HG03103 (cell line): ENCODE data around the gene ZNF132.
"Not testable (repeated sequence)": the region's sequence is repeated elsewhere in the genome, so short reads cannot be mapped to it uniquely, and the experiment has no call there.

Experiments used
- ATAC-seq: cut with Tn5 transposase; IDR thresholded peaks from one replicate; pipeline ENCODE4 v1.9.1; 2021; ENCODE audit warnings: low read depth; ENCODE audit not compliant: unreplicated experiment

Gene ZNF132

DNA sequence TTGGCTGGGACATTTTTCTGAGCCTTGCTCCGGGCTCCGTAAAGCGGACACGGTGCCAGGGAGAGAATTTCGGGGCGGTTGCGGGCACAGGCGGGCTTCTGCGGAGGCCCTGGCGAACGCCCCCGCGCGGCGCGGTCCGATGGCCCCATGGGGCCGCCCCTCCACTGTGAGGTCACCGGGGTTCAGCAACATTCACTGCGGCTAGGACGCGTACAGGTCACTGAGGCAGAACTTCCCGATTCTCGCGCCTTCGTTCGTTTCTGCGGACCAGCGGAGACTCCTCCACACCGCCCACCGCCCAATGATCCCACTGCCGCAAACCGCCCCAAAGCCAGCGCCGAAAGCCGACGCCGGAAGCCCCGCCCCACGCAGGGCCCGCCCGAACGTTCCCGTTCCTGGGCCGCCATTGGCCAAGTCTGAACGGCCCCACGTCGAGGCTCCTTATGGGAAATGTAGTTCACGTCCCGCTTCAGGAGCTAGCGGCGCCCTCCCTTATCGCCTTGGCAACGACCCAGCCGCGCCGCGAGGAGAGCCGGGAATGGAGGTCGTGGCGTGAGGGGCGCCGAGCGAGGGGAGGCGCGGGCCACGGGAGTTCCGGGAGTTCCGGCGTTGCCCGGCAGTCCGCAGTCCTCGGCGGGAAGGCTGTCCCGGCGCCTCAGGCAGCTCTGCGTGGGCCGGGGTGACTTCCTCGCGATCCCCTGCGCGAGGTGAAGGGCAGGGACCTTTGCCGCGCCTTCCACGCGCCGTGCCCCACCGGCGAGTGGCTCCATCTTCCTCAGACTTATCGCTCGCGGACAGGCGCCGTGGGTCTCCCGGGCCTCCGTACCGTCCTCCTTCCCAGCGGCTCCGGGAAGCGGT, 31.6 kb downstream of the ZNF132 start, which contains the start of gene ZNF584:
Gene ZNF584 (plus strand): TSS at position 498 of the 858 bp plus-strand sequence. CDS start 499 bp downstream, outside the sequence.
- peak; percentile 93 for ATAC-seq

DNA sequence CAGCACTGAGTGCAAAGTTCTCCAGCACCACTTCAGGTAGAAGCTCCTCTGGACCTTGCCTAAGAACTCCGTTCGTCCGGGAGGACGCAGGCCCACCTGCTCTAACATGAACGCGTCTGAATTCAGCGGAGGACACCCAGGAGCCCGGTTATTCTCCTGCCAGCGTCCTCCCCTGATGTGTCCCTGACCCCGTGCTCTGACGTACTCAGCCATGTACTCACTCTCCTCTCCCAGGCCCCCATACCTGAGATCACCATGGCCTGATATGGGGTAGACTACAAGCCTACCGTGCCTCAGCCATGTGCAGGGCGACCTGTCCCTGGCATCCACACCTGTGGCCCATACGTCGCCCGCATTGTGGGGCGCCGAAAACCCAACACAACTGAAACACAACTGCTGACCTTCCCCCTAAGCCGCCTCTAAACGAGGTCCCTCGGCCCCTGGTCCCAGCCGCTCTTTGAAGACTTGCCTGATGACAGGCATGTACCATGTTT, 32.2 kb downstream of the ZNF132 start:
- no peak for ATAC-seq

DNA sequence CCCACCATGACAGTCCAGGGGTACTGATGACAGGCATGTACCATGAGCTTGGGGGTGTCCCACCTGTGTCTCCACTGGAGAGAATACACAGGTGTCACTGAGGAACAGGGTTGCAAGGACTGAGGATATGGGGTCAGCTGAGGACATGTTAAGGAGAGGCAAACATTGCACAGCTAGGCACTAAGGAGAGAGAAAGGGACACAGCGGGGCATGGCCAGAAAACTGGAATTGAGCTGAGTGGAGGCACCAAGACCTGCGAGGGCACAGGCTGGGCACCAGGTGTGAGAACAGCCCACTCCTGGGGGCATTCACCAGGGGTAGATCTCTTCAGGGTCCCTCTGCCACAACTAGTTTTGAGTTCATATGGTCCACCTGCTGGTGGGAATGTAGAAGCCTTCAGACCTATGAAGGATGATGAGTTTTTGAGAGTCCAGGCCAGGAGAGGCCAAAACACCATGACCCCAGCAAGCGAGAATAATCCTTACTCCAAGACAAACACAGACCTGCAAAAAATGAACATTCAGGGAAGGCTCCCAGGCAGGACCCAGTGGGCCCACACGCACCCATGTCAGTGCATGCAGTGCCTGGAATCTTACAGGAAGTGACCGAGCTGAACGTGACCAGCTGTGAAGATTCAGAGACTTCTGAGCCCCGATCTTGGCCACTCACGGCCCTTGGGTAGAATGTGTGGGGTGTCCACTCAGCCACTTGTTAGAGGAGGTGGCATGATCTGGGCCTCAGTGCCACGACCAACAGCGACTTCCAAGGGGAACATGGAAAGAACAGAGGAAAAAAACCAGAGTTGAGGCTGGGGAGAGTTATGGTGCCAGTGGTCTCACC, 32.9 kb downstream of the ZNF132 start:
- no peak for ATAC-seq

DNA sequence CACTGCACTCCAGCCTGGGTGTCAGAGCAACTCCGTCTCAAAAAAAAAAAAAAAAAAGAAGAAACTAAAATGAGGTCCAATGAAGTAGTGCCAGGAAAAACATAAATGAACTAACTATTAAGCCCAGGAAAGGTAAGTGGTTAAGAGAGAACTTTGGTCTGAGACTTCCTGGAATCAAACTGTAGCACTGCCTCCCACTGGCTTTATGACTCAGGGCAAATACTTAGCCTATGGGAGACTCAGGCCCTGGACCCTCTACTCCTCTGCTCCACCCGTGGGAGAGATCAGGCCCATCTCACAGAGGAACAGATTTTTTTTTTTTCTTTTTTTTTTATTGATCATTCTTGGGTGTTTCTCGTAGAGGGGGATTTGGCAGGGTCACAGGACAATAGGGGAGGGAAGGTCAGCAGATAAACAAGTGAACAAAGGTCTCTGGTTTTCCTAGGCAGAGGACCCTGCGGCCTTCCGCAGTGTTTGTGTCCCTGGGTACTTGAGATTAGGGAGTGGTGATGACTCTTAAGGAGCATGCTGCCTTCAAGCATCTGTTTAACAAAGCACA, 36.0 kb downstream of the ZNF132 start:
- not testable (repeated sequence) for ATAC-seq

DNA sequence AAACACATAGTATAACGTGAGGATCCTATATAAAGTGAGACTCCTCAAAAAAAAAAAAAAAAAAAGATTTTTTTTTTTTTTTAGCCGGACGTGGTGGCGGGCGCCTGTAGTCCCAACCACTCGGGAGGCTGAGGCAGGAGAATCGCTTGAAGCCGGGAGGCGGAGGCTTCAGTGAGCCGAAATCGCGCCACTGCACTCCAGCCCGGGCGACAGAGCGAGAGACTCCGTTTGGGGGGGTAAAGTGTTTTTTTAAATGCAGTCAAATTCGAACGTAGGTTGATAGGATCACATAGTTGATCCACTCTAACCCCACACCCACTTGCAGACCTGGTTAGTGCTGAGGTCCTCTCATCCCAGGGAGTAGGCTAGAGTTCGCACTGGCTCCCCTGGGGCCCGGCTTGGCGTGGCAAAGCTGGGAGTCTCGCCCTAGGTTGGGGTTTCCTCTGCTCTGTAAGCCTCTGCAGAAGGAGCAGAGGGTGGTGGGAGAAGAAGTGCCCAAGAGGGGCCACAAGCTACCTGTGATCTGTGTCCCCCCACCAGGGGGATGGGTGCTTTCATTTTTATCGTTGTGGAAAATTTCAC, 38.0 kb downstream of the ZNF132 start:
- ATAC-seq, result no peak

DNA sequence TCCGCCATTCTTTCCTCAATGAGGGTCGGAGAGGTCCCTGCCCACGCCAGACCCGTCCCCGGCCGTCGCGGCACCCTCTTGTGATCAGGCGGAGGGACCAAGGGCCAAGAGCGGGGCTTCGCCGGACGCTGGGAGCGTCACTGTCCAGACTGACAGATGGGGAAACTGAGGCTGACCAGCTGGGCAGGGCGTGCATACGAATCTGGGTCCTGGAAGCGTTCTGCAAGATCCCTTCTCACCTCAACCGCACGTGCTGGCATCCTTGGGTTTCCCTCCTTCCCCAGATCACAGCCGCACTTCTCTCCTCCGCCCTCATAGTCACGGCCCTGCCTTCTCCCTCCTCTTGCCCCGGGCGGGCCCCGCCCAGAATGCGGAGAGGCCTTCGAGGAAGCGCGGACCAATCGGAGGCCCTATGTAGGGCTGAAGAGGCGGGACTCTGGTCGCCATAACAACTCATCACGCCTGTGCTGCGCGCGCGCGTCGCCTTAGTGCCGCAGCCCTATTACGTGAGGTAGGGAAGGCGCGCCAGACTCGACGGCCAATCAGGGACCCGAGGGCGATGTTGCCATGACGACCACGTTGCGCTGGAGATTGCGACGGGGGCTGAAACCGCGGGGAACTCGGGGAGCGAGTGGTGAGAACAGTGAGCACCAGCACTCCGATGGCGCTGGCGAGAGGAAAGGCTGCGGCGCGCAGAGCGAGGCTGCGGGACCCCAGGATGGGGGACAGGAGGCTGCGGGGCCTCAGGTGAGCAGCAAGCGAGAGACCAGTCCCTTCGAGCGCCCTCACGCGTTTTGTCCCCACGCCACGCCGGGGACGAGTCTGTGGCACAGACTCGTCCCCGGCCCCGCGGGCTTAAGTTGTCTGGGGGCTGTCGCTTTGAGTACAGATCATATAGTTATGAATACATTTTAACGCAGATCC, 38.8 kb downstream of the ZNF132 start:
- ATAC-seq, result peak; percentile 98

DNA sequence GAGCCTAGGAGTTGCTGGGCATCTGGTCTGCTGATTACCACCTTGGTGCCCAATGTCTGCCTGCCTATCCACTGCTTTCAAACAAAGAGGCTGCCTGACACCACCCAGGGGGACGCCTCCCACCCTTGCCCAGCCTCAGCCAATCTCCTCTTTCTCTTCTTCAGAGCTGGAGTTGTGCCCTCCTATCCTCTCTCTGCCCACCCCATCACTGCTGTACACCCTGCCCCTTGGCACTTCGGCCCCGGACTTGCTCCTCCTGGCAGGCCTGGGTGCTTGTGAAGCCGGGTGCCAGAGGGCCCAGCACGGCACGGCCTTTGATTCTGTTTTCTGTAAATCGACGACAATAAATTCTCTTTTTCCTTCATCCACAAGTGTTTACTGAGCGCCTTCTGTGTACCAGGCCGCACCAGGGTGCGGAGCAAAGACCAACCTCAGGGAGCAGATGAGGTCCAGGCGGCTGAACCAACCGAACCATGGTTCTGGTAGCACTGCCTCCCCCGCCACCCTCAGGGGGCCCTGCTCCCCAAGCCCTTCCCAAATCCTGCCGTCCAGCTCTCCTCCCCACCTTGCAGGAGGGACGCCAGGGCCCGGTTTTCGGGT, 39.5 kb downstream of the ZNF132 start:
- no peak for ATAC-seq

DNA sequence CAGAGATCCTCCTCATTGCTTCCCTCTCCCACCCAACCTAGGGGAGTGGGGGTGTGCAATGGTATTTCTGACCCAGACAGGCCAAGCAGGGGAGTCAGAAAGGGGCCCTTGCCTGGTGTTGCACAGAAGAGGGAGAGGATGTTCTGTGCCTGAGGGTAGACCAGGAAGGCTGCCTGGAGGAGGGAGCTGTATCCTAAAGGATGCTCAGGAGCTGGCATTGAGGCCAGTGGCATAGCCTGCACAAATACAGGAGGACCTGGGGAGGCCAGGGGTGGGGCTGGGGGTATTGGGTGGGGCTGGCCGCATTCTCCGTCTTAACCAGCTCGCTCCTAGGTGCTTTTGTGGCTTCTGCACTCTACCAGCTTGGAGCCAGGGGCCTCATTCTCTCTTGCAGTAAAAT, 40.0 kb downstream of the ZNF132 start:
- no peak for ATAC-seq

DNA sequence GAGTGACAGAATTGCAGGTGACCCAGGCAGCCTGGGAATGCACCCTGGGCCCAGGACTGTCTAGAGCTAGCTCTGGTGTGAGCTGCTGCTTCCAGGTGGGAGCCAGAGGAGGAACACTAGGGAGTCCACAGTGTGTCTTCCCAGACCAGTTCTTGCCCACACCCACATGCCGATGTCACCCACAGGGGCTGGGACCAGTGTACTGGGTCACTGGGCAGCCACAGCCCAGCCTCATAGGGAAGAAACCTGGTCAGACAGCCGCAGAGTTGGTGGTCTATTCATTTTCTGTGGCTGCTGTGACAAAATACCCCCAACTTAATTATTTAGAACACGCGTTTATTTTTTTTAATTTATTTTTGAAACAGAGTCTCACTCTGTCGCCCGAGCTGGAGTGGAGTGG, 41.4 kb downstream of the ZNF132 start:
- ATAC-seq, result no peak

DNA sequence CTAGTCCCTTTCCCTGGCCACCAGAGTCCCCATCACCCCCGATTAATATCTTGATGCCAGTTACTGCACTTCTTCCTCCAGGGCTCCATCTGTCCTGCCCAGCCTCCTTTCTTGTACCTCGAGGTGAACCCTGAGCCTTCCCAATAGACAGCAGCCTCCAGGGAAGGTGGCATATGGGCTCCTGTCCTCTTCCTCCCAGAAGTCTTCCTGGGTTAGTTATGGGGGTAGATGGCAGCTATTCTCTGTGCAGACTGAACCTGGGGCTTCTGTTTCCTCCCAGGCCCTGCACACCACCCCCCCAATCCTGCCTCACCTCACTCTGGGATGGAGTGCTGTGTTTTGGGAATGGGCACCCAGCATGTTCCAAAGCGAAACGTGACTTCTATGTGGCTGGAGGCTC, 41.9 kb downstream of the ZNF132 start:
- no peak for ATAC-seq

DNA sequence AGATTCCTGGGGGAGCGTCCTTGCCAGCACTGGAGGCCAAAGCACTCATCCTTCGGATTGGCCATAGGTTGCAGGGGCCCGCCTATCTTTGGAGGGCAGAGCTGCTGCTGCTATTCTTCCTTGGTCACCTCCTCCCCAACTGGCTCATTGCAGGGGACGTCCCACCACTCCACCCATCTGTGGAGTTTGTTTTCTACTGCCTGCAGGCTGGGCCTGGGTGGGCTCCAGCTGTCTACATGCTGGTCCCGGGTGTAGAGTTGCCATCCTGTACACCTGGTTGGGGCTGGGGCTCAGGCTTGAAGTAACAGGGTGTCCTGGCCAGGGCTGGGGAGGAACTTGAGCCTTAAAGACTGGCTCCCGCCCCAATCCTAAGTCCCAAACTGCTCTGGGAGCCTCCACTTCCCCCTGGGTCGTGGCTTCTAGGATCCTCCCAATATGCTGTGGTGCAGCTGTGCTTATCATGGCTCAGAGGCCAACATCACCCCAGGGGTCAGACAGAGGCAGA, 42.4 kb downstream of the ZNF132 start:
- no peak for ATAC-seq

DNA sequence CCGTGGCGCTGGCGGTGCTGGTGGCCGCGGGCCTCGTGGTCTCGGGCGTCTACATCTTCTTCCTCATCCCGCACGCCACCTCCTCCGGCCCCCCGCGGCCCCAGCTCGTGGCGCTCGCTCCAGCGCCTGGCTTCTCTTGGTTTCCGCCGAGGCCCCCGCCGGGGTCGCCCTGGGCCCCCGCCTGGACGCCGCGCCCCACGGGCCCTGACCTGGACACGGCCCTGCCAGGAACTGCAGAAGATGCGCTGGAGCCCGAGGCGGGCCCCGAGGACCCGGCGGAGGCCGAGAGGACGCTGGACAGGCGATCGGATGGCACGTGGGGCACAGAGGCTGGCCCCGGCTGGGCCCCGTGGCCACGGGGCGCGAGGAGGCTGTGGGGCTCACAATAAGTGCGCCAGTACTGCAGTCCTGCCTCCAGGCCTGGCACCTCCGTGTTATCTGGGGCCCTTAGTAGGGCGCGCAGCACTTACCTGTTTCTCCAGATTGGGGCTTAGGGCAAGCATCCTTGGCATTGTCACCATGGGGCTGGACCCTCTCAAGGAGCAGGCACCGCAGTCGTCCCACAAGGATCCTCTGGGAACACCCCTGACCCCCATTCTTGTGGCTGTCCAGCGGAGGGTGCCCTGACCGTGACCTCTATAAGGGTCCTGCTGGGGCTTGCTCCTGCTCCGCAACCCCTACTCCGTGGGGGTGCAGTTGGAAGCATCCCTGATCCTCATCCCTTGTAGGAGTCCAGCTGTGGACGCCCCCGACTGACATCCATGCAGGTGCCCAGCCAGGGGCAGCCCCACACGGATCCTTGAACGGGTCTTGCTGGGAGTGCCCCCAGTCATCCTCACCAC, 43.0 kb downstream of the ZNF132 start:
- ATAC-seq, result no peak

DNA sequence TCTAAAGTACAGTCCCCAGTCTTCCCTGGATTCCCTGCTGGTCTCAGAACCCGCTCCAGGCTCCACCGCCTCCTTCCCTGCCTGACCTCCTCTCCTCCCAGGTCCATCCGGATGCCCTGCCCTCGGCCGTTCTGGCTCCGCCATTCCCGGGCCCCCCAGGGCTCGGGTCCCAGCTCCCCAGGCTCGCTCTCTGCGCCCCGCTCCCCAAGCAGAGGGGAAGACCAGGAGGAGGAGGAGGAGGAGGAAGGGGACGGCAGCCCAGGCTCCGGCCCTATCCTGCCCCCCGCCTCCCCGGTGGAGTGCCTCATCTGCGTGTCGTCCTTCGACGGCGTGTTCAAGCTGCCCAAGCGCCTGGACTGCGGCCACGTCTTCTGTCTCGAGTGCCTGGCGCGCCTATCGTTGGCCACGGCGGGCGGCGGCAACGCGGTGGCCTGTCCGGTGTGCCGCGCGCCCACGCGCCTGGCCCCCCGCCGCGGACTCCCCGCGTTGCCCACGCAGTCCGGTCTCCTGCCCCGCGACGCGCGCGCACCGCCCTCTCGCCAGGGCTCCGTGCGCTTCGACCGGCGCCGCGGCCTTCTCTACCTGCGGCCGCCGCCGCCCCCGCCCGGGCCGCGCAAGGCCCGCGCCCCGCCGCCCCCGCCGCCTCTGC, 43.9 kb downstream of the ZNF132 start:
- ATAC-seq, result no peak

DNA sequence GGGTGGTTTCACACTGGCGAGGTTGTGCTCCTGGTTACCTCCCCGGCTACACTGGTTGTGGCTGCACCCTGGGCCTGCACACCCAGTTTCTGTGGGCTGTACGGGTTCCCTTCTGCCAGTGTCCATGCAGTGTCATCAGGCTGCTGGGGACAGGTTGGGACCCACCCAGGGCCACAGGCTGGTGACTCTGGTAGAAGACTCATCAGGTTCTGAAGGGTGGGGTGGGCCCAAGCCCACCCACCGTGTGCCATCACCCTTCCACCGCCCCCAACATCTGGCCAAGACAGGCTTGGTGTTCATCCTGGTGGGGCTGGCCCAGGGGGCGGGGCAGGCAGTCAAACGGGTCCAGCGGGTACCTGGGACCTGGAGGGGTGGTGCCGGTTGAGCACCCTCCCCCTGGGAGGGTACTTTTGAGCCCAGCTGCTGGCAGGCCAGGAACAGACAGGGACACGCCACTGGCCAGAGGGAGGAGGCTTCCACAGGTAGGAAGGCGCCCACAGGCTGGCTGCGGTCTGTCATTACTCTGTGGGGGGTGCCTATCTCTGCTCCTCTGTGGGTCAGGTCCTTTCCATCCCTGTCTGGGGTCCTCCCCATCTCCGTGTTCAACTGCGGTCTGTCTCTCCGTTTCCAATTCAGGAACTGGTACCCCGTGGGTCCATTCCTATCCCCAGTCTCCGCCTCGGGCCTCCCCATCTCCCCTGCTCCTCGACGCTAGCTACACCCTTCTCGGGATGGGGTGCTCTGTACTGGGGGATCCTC, 44.6 kb downstream of the ZNF132 start, which contains the start of gene RNF225:
Gene RNF225 (plus strand): TSS at position 437 of the 759 bp plus-strand sequence. CDS start 434 bp downstream, outside the sequence.
- no peak for ATAC-seq

DNA sequence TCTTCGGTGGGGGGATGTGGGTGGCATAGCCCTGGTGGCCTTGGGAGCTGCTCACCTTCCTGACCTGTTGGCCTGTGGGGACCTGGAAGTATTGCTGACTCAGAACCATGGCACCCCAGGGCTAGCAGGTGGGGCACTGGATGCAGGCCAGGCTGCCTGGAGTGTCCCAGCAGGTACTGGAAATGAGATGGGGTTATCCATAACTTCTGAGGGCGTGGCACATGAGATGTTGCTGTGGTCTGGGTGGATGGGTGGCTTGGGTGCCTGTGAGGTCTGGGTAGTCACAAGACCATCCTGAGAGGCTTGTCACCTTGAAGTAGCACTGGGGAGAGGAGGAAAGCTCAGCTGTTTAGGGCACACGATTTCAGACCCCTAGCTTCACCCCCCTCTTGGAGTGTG, 45.1 kb downstream of the ZNF132 start:
- ATAC-seq, result no peak

DNA sequence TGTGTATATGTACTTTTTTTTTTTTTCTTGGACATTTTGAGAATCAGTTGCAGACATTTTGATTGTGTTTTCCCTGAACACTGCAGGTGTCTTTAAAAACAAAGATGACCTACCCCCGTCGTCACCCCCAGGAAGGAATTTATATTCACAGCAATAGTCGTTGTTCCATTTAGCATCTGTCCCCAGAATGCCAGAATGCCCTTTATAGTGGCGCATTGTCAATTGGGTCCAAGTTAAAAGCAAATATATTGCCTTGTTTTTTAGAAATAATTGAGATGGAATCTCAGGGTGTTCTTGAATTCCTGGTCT, 46.3 kb downstream of the ZNF132 start:
- ATAC-seq, result no peak
